Amniotic stem cell (primary cell): ENCODE results near the gene CTNNA2.
A peak's percentile ranks its signal among the peaks of the same experiment; 100 is the strongest.

Source experiments
- DNase-seq: peaks from one replicate; lab custom pipeline; 2025; lab: John Stamatoyannopoulos, UW

The CTNNA2 gene

DNA sequence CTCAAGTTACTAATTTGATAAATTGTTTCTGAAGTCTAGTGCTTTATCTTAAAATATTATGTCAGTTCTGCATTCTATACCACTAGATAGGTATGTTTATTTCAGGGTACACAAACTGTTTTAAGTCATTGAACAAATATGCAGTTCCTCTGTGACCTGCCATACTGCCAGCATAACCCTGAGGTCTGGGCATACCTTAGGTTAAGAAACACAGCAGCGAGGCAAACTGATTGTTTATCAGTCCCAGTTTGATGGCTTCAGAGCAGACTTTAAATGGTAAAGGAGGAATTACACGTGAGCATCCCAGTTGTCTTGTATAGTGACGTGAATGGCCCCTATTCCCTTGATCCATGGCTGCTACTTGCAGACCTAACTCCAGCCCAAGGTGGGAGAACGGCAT lies 978.1 kb downstream of the CTNNA2 start:
- DNase-seq, result no peak

DNA sequence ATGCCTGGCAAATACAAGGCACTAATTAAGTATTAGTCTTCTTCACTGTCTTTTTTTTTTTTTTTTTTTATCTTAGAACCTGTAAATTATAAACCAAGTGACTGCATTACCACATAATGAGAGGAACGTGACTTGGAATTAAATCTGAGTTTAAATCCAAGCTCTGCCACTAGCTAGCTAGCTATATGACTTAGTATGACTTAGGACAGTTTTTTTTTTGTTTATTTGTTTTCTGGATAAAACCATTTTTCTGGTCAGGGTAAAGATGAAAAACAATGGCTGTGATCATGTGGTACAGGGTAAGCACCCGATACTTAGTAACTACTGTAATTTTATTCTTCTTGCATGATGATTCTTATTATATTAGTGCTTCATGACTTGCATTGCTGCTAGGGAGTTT lies 983.5 kb downstream of the CTNNA2 start:
- no peak for DNase-seq

- peak; percentile 4 for DNase-seq
These were observed 983.9 kb downstream of the CTNNA2 start for GRCh38 chr2:80496775-80497174.

DNA sequence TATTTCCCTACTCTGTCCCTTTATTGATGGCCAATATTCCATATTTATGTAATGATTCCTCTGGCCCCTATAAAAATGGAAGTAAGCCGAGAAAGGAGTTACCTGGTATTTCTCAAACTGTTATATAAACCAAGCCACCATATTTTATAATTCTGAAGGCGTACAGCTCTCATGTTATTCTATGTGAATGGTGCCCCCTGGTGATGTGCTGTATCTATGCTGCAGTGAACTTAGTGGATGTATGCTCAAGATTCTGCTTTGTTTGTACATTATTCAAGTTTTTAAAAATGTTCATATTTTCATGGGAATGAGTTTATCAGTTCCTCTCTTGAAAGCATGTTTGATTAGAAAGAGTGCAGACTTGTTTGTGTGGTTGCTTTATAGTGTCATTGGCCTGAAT lies 986.2 kb downstream of the CTNNA2 start:
- DNase-seq, result peak; percentile 36

DNA sequence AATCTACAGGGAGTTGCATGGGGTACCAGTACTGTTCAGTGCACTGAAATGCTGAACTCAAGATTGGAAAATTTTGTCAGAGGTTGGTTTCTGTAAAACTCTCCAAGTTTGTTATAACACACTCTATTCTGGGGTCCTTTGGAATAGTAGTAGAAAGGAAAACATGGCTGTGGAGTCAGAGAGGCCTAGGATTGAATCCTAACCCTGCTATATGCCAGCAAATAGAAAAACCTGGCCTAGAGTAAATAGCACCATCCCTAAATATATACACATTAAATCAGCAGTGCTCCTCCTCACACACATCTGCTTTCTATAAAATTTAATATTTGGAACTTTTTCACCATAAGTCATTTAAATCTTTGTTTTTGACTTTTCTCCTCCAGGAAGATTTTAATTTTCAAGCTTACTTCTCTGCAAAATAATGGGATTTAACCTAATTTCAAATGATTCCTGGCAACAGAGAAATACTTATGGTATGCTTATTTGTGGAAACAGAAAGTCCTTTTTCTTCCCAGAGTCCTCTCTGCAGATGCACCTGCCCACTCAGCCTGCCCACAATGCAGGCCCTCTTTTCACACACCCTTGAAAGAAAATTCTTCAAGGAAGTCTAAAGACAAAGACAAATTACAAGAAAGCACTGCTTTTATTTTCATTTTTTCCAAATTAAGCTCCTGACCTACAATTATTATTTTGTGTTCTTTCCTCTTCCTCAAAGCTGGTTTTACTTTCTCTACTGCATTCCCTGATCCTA lies 989.2 kb downstream of the CTNNA2 start:
- no peak for DNase-seq

DNA sequence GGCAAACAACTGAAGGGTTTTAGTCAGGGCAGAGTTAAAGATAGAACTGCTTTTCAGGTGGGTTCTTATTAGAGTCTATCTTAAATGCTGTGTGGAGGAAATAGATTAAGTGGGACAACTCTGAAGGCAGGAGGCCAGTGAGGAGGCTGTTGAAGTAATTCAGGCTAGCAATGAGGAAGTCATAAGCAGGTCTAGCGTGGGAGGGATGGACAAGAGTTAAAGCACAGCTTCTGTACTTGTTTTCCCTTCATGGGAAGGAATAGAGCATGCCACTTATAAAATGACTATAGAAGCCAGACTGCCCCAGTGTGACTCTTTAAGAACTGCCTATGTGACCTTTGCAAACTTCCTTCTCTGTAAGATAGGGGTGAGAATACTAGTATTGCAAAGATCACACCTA lies 993.7 kb downstream of the CTNNA2 start:
- no peak for DNase-seq

- no peak for DNase-seq
These were observed 997.9 kb downstream of the CTNNA2 start for GRCh38 chr2:80510716-80511115.

DNA sequence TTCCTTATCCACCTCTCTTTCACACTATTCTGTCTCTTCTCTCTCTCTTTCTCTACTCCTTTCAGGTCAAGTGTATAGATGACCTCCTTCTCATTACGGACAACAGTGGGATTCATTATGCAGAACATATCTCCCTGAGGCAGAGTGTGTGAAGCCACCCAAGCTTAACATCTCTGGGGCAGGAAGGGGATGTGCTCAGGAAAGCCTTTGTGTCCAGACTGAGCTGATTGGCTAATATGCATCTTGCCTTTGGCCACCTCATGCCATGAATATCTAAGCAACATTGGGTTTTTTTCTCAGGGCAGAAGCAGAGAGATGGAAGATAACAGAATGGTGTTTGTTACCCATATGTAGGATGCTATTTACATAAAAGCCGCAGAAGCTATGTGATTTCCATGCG lies 1003.1 kb downstream of the CTNNA2 start:
- DNase-seq, result no peak

DNA sequence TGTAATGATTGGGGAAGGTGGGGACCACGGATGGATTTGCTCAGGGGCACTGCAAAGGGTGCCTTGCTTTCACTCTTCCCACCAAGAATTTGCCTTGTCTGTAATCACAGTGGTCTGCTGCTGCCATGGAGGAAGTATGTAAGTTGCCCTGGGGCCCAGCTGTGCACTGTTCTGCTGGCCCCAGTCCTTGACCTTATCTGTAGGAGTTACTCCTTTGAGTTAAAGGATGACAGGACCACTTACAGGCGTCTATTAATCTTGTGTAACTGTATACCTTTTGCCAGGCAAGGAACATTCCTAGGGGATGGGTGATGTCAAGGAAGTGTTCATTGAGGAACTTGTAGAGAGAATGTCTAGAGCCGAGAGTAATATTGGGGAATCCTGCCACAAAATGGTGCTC lies 1004.5 kb downstream of the CTNNA2 start:
- no peak for DNase-seq

DNA sequence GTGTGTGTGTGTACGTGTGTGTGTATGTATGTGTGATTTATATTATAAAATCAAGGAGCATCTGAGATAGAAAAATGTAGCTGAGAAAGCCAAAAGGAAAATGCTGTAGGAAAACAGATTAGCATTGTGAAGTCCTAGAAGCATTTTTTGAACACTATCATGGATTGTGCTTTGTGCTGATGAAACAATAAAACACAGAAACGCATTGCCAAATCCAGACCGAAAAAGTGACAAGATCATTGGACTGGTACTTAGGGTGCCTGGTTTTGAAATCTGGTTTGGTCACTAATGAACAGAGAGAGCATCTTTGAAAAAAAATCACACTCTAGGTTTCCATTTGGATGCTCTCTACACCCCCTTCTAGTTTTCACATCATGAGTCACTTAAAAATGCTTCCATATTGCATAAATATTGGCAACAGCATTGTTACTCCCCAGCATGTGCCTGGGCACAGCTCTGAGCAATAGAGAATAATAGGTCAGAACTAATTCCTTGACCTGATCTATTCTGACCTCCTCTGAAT lies 1006.3 kb downstream of the CTNNA2 start:
- no peak for DNase-seq

GRCh38 chr2:80519699-80520291 lies 1006.9 kb downstream of the CTNNA2 start:
- no peak for DNase-seq

- DNase-seq, result no peak
These were observed 1012.3 kb downstream of the CTNNA2 start for GRCh38 chr2:80525152-80525551.

GRCh38 chr2:80527119-80527518 lies 1014.3 kb downstream of the CTNNA2 start:
- no peak for DNase-seq

GRCh38 chr2:80529466-80530165 lies 1016.8 kb downstream of the CTNNA2 start:
- no peak for DNase-seq

- DNase-seq, result no peak
These were observed 1017.7 kb downstream of the CTNNA2 start for GRCh38 chr2:80530442-80531064.

DNA sequence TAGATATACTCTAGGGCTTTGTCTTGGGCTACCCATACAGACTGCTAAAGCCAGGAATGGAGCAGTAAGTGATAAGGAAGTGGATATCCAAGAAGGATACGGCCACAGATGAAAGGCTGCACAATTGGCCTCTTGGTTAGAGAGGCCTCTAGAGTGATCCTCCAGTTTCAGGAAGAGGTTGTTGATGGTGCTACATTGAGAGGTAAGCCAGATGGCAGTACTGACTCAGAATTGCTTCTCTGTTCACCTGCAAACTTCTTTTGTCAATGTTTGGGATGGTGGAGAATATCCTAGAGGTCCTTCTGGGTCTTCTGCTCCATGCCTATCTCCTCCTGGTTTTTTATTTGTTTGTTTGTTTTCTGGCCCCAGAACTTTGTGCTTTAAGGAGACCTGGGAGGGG lies 1018.5 kb downstream of the CTNNA2 start:
- DNase-seq, result no peak

DNA sequence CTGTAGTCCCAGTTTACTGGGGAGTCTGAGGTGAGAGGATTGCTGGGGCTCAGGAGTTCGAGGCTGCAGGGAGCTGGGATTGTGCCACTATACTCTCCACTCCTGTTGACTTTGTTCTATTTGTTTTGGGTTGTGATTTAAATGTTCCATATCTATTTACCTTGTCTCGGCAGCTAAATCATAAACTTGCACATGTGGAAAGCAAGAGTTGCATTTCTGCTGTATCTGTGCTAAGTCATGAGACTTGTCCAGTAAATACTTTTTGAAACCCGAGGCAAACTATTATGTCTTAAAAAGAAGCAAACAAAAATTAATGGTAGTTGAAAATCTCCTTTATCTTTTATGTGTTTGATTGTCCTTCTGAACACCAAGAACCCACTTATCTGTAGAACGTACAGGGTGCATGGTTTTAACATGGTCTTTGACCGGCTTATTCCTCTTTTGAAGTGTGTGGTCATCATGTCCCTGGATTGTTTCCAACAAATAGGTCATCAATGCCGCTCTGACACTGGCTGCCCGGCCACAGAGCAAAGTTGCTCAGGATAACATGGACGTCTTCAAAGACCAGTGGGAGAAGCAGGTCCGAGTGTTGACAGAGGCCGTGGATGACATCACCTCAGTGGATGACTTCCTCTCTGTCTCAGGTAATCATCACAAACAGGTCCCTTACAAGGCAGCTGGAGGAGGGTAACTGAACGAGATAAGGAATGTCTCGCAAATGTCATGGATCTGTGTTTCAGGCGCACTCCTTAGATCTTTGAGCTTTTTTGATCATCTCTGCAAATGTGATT lies 1032.8 kb downstream of the CTNNA2 start:
- no peak for DNase-seq

DNA sequence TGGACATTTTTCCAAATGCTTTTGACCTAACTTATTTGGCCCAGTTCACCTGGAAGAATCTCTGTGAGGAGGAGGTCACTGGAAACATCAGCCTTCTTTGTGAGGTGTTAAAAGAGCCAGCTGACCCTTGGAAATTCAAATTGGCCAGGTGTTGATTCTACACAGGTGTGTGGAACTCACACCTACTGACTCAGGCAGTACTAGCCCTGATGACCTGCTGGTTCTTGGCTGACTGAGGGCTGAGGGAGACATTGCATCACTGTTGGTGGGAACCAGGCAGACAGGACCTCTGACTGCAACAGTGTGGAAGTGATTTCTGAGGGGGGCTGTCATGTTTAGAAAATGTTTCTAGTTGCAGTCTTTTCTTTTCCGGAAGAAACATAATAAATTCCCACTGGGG lies 1033.9 kb downstream of the CTNNA2 start:
- DNase-seq, result no peak

DNA sequence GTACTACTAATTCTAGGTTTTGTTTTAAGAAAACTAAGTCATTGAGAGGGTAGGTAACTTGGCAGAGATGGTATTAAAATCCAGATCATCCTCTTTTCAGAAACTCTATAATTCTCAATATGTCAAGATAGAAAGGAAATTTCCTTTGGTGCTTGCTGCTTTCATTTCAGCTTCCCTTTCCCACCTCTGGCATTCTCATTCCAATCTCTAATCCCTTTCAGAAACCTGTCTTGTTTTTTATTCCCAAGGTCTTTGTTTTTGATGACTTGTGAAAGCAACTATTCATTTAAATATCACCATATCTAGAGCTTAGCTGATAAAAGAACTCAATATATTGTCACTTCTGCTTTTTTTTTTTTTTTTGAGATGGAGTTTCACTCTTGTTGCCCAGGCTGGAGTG lies 1034.5 kb downstream of the CTNNA2 start:
- DNase-seq, result no peak

DNA sequence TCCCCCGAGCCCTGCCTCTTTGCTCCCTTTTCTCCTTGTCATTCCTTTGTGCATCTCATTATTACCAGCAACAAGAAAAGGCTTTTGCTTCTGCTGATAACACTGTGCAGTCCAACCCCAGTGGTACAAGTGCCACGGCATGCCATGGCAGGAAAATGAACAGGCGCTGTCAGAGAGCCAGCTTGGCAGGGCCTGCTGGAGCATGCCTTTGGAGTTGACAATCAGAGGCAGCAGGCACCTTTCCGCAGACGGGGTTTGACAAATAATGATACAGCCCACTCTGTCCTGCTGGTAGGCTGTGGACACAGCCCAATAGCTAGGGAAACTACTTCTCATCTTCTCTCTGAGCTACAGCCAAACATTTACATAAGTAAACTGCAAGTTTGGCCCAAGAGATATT lies 1035.6 kb downstream of the CTNNA2 start:
- no peak for DNase-seq

GRCh38 chr2:80549901-80550300 lies 1037.0 kb downstream of the CTNNA2 start:
- no peak for DNase-seq

DNA sequence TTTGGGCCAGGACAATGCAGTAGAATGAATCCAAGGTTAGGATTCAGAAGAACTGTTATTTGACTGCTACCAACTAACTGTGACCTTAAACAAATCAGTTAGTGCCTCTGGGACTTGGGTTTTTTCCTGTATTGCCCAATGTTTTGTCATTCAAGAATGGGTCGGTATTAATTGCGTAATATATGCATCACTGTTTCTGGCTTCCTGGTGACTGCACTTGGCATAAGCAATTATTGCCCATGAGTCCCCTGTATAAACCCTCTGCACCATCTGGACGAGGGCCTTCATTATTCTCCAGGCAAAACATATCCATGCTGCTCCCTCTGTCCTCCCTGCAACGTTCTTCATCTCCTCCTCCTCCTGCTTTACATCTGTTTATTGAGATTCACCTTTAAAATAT lies 1047.5 kb downstream of the CTNNA2 start:
- no peak for DNase-seq
